Measurements from ENCODE around the gene MORF4L1. TPM values are rescaled to one million over a fixed set of nuclear protein-coding genes. Genes with fewer than 3 reads are reported as not detected.
"Not testable (repeated sequence)": the region's sequence is repeated elsewhere in the genome, so short reads cannot be mapped to it uniquely, and the experiment has no call there.

The MORF4L1 gene
- total RNA-seq, 4 donors from 2014 or later, result 103 to 149 (median 127) TPM

GRCh38 chr15:78841376-78841706 is 31.3 kb upstream of the MORF4L1 start:
- Histone ChIP-seq H3K36me3 (no peaks in the 10 kb centered on the region), H3K4me1 (no peaks in the 10 kb centered on the region), H3K27me3 (no peaks in the 10 kb centered on the region), H3K4me3 (no peak overlapping the region), H3K27ac (no peak overlapping the region), H3K9me3 (no peaks in the 10 kb centered on the region)
- whole genome bisulfite sequencing, result 64% methylated on average over 3 of the region's 3 CpGs
- no peak for TF ChIP-seq CTCF (IDR thresholded peaks at IDR 0.05)
- no peak for TF ChIP-seq POLR2AphosphoS5 (IDR thresholded peaks at IDR 0.05)
- no peak for TF ChIP-seq POLR2A (IDR thresholded peaks at IDR 0.05)
- no peak for TF ChIP-seq EP300 (IDR thresholded peaks at IDR 0.05)
- DNase-seq (ENCODE audit: low spot score in 2 of 2), result peak in 1 of 2 donors; percentile 10

- H3K4me3 ChIP-seq, result no peak overlapping the region
- no peaks in the 10 kb centered on the region for H3K27me3 ChIP-seq
- peak in 1 of 2 donors; percentile 33 for DNase-seq (ENCODE audit: low spot score in 2 of 2)
- no peaks in the 10 kb centered on the region for H3K9me3 ChIP-seq
- H3K36me3 ChIP-seq, result no peaks in the 10 kb centered on the region
- TF ChIP-seq CTCF (IDR thresholded peaks at IDR 0.05), result no peak
- TF ChIP-seq POLR2A (IDR thresholded peaks at IDR 0.05), result no peak
- TF ChIP-seq EP300 (IDR thresholded peaks at IDR 0.05), result no peak
- TF ChIP-seq POLR2AphosphoS5 (IDR thresholded peaks at IDR 0.05), result no peak
- 77% methylated on average over 6 of the region's 6 CpGs for WGBS
- no peak overlapping the region for H3K27ac ChIP-seq
- no peaks in the 10 kb centered on the region for H3K4me1 ChIP-seq
These were observed 30.8 kb upstream of the MORF4L1 start for GRCh38 chr15:78841891-78842290.

GRCh38 chr15:78842519-78842918 is 30.2 kb upstream of the MORF4L1 start:
- Histone ChIP-seq H3K9me3 (no peaks in the 10 kb centered on the region), H3K36me3 (no peaks in the 10 kb centered on the region), H3K27me3 (no peaks in the 10 kb centered on the region), H3K27ac (no peak overlapping the region), H3K4me3 (no peak overlapping the region), H3K4me1 (no peaks in the 10 kb centered on the region)
- DNase-seq (ENCODE audit: low spot score in 2 of 2), result peak in 1 of 2 donors; percentile 0
- 79% methylated on average over 3 of the region's 3 CpGs for WGBS
- TF ChIP-seq EP300 (IDR thresholded peaks at IDR 0.05), result no peak

- no CpG with 5 or more reads among the region's 27 CpGs for WGBS
- not testable (repeated sequence) for H3K9me3 ChIP-seq; H3K36me3 ChIP-seq; DNase-seq (ENCODE audit: low spot score in 2 of 2); H3K4me3 ChIP-seq; H3K27me3 ChIP-seq; H3K4me1 ChIP-seq; H3K27ac ChIP-seq
These were observed 25.8 kb upstream of the MORF4L1 start for GRCh38 chr15:78846906-78847305.

GRCh38 chr15:78847387-78847906 is 25.2 kb upstream of the MORF4L1 start:
- not testable (repeated sequence) for H3K4me3 ChIP-seq; H3K27me3 ChIP-seq; H3K27ac ChIP-seq; H3K4me1 ChIP-seq; H3K36me3 ChIP-seq; H3K9me3 ChIP-seq; DNase-seq (ENCODE audit: low spot score in 2 of 2)
- WGBS, result 88% methylated on average over 8 of the region's 15 CpGs

GRCh38 chr15:78850352-78850751 is 22.3 kb upstream of the MORF4L1 start:
- TF ChIP-seq POLR2A (IDR thresholded peaks at IDR 0.05) (no peak), POLR2AphosphoS5 (IDR thresholded peaks at IDR 0.05) (no peak), CTCF (IDR thresholded peaks at IDR 0.05) (no peak), EP300 (IDR thresholded peaks at IDR 0.05) (no peak)
- Histone ChIP-seq H3K27ac (no peak overlapping the region), H3K9me3 (no peaks in the 10 kb centered on the region), H3K36me3 (no peaks in the 10 kb centered on the region), H3K4me3 (no peak overlapping the region), H3K4me1 (no peaks in the 10 kb centered on the region), H3K27me3 (no peaks in the 10 kb centered on the region)
- DNase-seq (ENCODE audit: low spot score in 2 of 2), result peak in 1 of 2 donors; percentile 15
- 100% methylated on average over 2 of the region's 2 CpGs for WGBS
